ENCODE measurements around the gene UGT1A6. TPM values are rescaled to one million over a fixed set of nuclear protein-coding genes. Genes with fewer than 3 reads are reported as not detected.
A peak's percentile ranks its signal among the peaks of the same experiment; 100 is the strongest.

The UGT1A6 gene
- total and polyA plus RNA-seq, 2 donors from 2014 or later, result 43.7 to 110 TPM

DNA sequence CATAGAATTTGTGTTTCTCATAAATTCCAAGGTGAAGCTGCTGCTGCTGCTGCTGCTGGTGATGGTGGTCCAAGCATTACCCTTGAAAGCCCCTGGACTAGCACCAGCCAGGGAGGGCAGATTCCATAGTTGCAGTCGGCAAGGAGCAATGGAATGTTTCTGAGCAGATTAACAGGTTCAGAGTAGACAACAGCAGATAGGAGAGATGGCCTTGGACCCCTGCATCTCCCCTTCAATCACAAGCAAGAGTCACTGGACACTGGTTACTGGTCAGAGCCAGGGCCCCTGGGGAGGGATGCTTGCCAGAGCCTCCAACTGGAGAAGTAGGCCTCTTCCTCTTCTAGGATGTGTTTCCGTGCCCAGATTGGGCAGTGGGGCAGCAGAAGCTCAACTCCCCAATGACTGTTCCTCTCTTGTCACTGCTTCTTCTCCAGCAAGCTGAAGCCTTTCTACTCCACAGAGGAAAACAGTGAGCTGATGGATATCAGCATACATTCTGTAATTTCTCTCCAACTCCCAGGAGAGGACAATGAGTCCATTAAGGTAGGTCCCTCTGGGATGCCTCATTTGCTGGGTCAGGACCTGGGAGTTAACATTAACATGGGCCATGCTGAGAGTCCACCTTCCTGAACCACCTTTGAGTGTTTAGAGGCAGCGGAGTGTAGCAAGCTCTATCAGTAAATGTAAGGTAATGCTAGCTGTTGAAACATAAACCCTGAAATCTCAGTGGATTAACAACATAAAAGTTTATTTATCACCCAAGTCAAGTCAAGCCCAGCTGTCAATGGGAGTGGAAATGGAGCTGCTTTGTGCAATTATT, 120.8 kb downstream of the UGT1A6 start:
- H3K4me1 ChIP-seq (ENCODE audit: control insufficient read depth in 2 of 3, insufficient read depth in 2 of 3, low read depth in 1 of 3, low read length in 3 of 3), result no peaks in the 10 kb centered on the region
- FAIRE-seq (no peak), DNase-seq (peak; percentile 44 to 87 (median 70))
- H3K9me3 ChIP-seq (ENCODE audit: control insufficient read depth in 2 of 3, insufficient read depth in 1 of 3, low read length in 3 of 3), result no peaks in the 10 kb centered on the region
- TF ChIP-seq, protein P1, sequence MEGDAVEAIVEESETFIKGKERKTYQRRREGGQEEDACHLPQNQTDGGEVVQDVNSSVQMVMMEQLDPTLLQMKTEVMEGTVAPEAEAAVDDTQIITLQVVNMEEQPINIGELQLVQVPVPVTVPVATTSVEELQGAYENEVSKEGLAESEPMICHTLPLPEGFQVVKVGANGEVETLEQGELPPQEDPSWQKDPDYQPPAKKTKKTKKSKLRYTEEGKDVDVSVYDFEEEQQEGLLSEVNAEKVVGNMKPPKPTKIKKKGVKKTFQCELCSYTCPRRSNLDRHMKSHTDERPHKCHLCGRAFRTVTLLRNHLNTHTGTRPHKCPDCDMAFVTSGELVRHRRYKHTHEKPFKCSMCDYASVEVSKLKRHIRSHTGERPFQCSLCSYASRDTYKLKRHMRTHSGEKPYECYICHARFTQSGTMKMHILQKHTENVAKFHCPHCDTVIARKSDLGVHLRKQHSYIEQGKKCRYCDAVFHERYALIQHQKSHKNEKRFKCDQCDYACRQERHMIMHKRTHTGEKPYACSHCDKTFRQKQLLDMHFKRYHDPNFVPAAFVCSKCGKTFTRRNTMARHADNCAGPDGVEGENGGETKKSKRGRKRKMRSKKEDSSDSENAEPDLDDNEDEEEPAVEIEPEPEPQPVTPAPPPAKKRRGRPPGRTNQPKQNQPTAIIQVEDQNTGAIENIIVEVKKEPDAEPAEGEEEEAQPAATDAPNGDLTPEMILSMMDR (IDR thresholded peaks at IDR 0.05; ENCODE audit: borderline replicate concordance, extremely low read depth, insufficient read depth), result no peak
- H3K9ac ChIP-seq (ENCODE audit: low read length in 3 of 3), result no peak overlapping the region
- no peaks in the 10 kb centered on the region for H3K36me3 ChIP-seq (ENCODE audit: control insufficient read depth in 2 of 3, insufficient read depth in 3 of 3, low read length in 3 of 3)
- H3K27me3 ChIP-seq (ENCODE audit: control insufficient read depth, insufficient read depth, low read length), result no peaks in the 10 kb centered on the region
- intact Hi-C loops (cut with DNase I), result no loop called here
- no peak overlapping the region for H3K27ac ChIP-seq (ENCODE audit: low read depth in 2 of 2, low read length in 2 of 2)
- H3K4me3 ChIP-seq (ENCODE audit: low read length in 3 of 3), result no peak overlapping the region

- intact Hi-C loops (cut with DNase I), result no loop called here
- TF ChIP-seq, protein P1 (IDR thresholded peaks at IDR 0.05; ENCODE audit: borderline replicate concordance, extremely low read depth, insufficient read depth), result no peak
- H3K27me3 ChIP-seq (ENCODE audit: control insufficient read depth, insufficient read depth, low read length), result no peaks in the 10 kb centered on the region
- no peak overlapping the region for H3K4me3 ChIP-seq (ENCODE audit: low read length in 3 of 3)
- H3K9me3 ChIP-seq (ENCODE audit: control insufficient read depth in 2 of 3, insufficient read depth in 1 of 3, low read length in 3 of 3), result no peaks in the 10 kb centered on the region
- no peaks in the 10 kb centered on the region for H3K36me3 ChIP-seq (ENCODE audit: control insufficient read depth in 2 of 3, insufficient read depth in 3 of 3, low read length in 3 of 3)
- H3K9ac ChIP-seq (ENCODE audit: low read length in 3 of 3), result no peak overlapping the region
- no peaks in the 10 kb centered on the region for H3K4me1 ChIP-seq (ENCODE audit: control insufficient read depth in 2 of 3, insufficient read depth in 2 of 3, low read depth in 1 of 3, low read length in 3 of 3)
- FAIRE-seq, result no peak
- no peak overlapping the region for H3K27ac ChIP-seq (ENCODE audit: low read depth in 2 of 2, low read length in 2 of 2)
- peak in 2 of 5 donors; percentile 22 to 27 for DNase-seq
Observed at GRCh38 chr2:233814056-233814835, 121.6 kb downstream of the UGT1A6 start.

GRCh38 chr2:233815861-233816260, 123.2 kb downstream of the UGT1A6 start:
- Histone ChIP-seq H3K4me1 (ENCODE audit: control insufficient read depth in 2 of 3, insufficient read depth in 2 of 3, low read depth in 1 of 3, low read length in 3 of 3) (no peaks in the 10 kb centered on the region), H3K9ac (ENCODE audit: low read length in 3 of 3) (no peak overlapping the region), H3K36me3 (ENCODE audit: control insufficient read depth in 2 of 3, insufficient read depth in 3 of 3, low read length in 3 of 3) (no peaks in the 10 kb centered on the region), H3K27me3 (ENCODE audit: control insufficient read depth, insufficient read depth, low read length) (no peaks in the 10 kb centered on the region), H3K27ac (ENCODE audit: low read depth in 2 of 2, low read length in 2 of 2) (no peak overlapping the region), H3K4me3 (ENCODE audit: low read length in 3 of 3) (no peak overlapping the region), H3K9me3 (ENCODE audit: control insufficient read depth in 2 of 3, insufficient read depth in 1 of 3, low read length in 3 of 3) (no peaks in the 10 kb centered on the region)
- DNase-seq (no peak), FAIRE-seq (no peak)
- TF ChIP-seq, protein P1 (IDR thresholded peaks at IDR 0.05; ENCODE audit: borderline replicate concordance, extremely low read depth, insufficient read depth), result no peak
- intact Hi-C loops (cut with DNase I), result no loop called here
